IMR-90 (cell line): ENCODE data around the gene STAM. TPM values are rescaled to one million over a fixed set of nuclear protein-coding genes. Genes with fewer than 3 reads are reported as not detected.
A peak's percentile ranks its signal among the peaks of the same experiment; 100 is the strongest.

ENCODE experiments used
- ATAC-seq: fragments of 200-7000 bp; cut with Tn5 transposase; 2 replicates; pipeline ENCODE4 v1.9.1; 2020; ENCODE audit warnings: low read depth, mild to moderate bottlenecking, moderate library complexity
- BruUV-seq: library from RNA; stranded (reverse); fragments of 400-500 nt; replicated peaks from 2 replicates; lab custom pipeline; 2021; lab: Mats Ljungman, UMichigan
- CTCF ChIA-PET: fragments of 300-600 bp; formaldehyde crosslinking; extraction: SDS; loops from one replicate; lab custom pipeline; 2021; ENCODE audit warnings: antibody characterized with exemption; lab: Yijun Ruan, JAX
- POLR2A ChIA-PET: fragments of 300-600 bp; sonication (Branson Sonifier 250); formaldehyde crosslinking; loops from one replicate; lab custom pipeline; 2022; ENCODE audit warnings: antibody characterized with exemption; ENCODE audit not compliant: unreplicated experiment; lab: Charles Lee
- DNase-seq: peaks from one replicate; pipeline ENCODE4 v3.0.0; 2013
- H2AFZ ChIP-seq: replicated peaks from 2 replicates; pipeline ENCODE3; 2013; ENCODE audit warnings: low read length, mild to moderate bottlenecking; ENCODE audit not compliant: poor library complexity
- H2AK5ac ChIP-seq: 2 replicates; pipeline ENCODE4 v1.6.1; 2013; ENCODE audit warnings: low read depth, low read length, inconsistent platforms
- H2AK9ac ChIP-seq: replicated peaks from 2 replicates; pipeline ENCODE3; 2013; ENCODE audit warnings: mild to moderate bottlenecking, low read depth, low read length, moderate library complexity; ENCODE audit not compliant: poor library complexity
- H2BK120ac ChIP-seq: 2 replicates; pipeline ENCODE4 v1.6.1; 2013; ENCODE audit warnings: low read depth, low read length, inconsistent platforms
- H2BK15ac ChIP-seq: 3 replicates; pipeline ENCODE4 v1.6.1; 2013; ENCODE audit warnings: low read depth, low read length, inconsistent platforms
- H2BK20ac ChIP-seq: 2 replicates; pipeline ENCODE4 v1.6.1; 2013; ENCODE audit warnings: low read depth, mild to moderate bottlenecking, inconsistent platforms, low read length, moderate library complexity
- H2BK5ac ChIP-seq: 2 replicates; pipeline ENCODE4 v1.6.1; 2013; ENCODE audit warnings: mild to moderate bottlenecking, low read depth, low read length, inconsistent platforms; ENCODE audit not compliant: poor library complexity, severe bottlenecking
- H3K14ac ChIP-seq: replicated peaks from 2 replicates; pipeline ENCODE4 v1.6.1; 2013; ENCODE audit warnings: low read depth, low read length, inconsistent platforms
- H3K18ac ChIP-seq: 2 replicates; pipeline ENCODE4 v1.6.1; 2013; ENCODE audit warnings: low read depth, low read length, control low read depth
- H3K23ac ChIP-seq: 2 replicates; pipeline ENCODE4 v1.6.1; 2013; ENCODE audit warnings: low read depth, low read length, inconsistent platforms
- H3K27ac ChIP-seq: 2 replicates; pipeline ENCODE4 v1.5.1; 2013; ENCODE audit warnings: mild to moderate bottlenecking, control low read depth, low read length; ENCODE audit not compliant: insufficient read depth
- H3K27me3 ChIP-seq: 2 replicates; pipeline ENCODE4 v1.6.1; 2013; ENCODE audit warnings: low read length; ENCODE audit not compliant: control insufficient read depth, insufficient read depth
- H3K36me3 ChIP-seq: 2 replicates; pipeline ENCODE4 v1.6.1; 2013; ENCODE audit warnings: low read length, mixed read lengths; ENCODE audit not compliant: control insufficient read depth, insufficient read depth
- H3K4ac ChIP-seq: 2 replicates; pipeline ENCODE4 v1.6.1; 2013; ENCODE audit warnings: low read depth, low read length, inconsistent platforms
- H3K4me1 ChIP-seq: 2 replicates; pipeline ENCODE4 v1.6.1; 2013; ENCODE audit warnings: low read length, mixed read lengths; ENCODE audit not compliant: control insufficient read depth, insufficient read depth
- H3K4me2 ChIP-seq: 2 replicates; pipeline ENCODE4 v1.6.1; 2013; ENCODE audit warnings: low read depth, mild to moderate bottlenecking, control low read depth, low read length, moderate library complexity
- H3K4me3 ChIP-seq: 2 replicates; pipeline ENCODE4 v1.5.1; 2013; ENCODE audit warnings: low read depth, mild to moderate bottlenecking, control low read depth, low read length, moderate library complexity; ENCODE audit not compliant: insufficient read depth
- H3K56ac ChIP-seq: 2 replicates; pipeline ENCODE4 v1.6.1; 2013; ENCODE audit warnings: low read length, inconsistent platforms; ENCODE audit not compliant: insufficient read depth; ENCODE audit errors: extremely low read depth
- H3K79me1 ChIP-seq, 2 experiments: 2 replicates each; pipeline ENCODE4 v1.6.1; 2013; ENCODE audit warnings: low read length in 2 of 2, inconsistent platforms in 1 of 2, low read depth in 1 of 2
- H3K9ac ChIP-seq: 2 replicates; pipeline ENCODE4 v1.6.1; 2013; ENCODE audit warnings: low read depth, low read length, control low read depth
- H3K9me1 ChIP-seq: 2 replicates; pipeline ENCODE4 v1.6.1; 2013; ENCODE audit warnings: low read length, inconsistent platforms; ENCODE audit not compliant: insufficient read depth
- H3K9me3 ChIP-seq: 2 replicates; pipeline ENCODE4 v1.6.1; 2013; ENCODE audit warnings: low read length; ENCODE audit not compliant: control insufficient read depth, insufficient read depth
- H4K20me1 ChIP-seq: 2 replicates; pipeline ENCODE4 v1.6.1; 2013; ENCODE audit warnings: low read length, inconsistent platforms; ENCODE audit not compliant: insufficient read depth
- H4K5ac ChIP-seq: 2 replicates; pipeline ENCODE4 v1.6.1; 2013; ENCODE audit warnings: mild to moderate bottlenecking, low read depth, low read length, control low read depth
- H4K8ac ChIP-seq, 2 experiments: 2 replicates each; pipeline ENCODE4 v1.6.1; 2013; ENCODE audit warnings: low read depth in 2 of 2, low read length in 2 of 2, control low read depth in 1 of 2, inconsistent platforms in 1 of 2
- H4K91ac ChIP-seq: 2 replicates; pipeline ENCODE4 v1.6.1; 2013; ENCODE audit warnings: low read depth, low read length, inconsistent platforms; ENCODE audit not compliant: insufficient read depth
- BHLHE40 ChIP-seq: fragments of 150-350 bp; IDR thresholded peaks from 2 replicates; pipeline ENCODE4 v1.6.1; 2016; ENCODE audit warnings: mild to moderate bottlenecking, low read depth, low read length
- CEBPB ChIP-seq: IDR thresholded peaks from 2 replicates; pipeline ENCODE4 v1.6.1; 2012; ENCODE audit warnings: low read depth, low read length, improper control_type of control experiment
- CHD1 ChIP-seq: IDR thresholded peaks from 2 replicates; pipeline ENCODE4 v1.6.1; 2012; ENCODE audit warnings: low read depth, low read length, improper control_type of control experiment
- CTCF ChIP-seq: conservative IDR thresholded peaks from 2 replicates; pipeline ENCODE4 v1.5.1; 2012; ENCODE audit warnings: mild to moderate bottlenecking, low read depth, low read length, improper control_type of control experiment
- ELK1 ChIP-seq: fragments of 150-350 bp; IDR thresholded peaks from 2 replicates; pipeline ENCODE4 v1.6.1; 2016; ENCODE audit warnings: low read depth, mild to moderate bottlenecking, low read length, moderate library complexity, borderline replicate concordance
- FOS ChIP-seq: fragments of 150-350 bp; IDR thresholded peaks from 2 replicates; pipeline ENCODE4 v1.6.1; 2016; ENCODE audit warnings: low read depth, low read length
- MAFK ChIP-seq: IDR thresholded peaks from 2 replicates; pipeline ENCODE4 v1.6.1; 2012; ENCODE audit warnings: low read depth, low read length, improper control_type of control experiment
- MAZ ChIP-seq: IDR thresholded peaks from 2 replicates; pipeline ENCODE4 v1.6.1; 2012; ENCODE audit warnings: low read depth, mild to moderate bottlenecking, low read length, improper control_type of control experiment, moderate library complexity, borderline replicate concordance
- MXI1 ChIP-seq: IDR thresholded peaks from 2 replicates; pipeline ENCODE4 v1.6.1; 2012; ENCODE audit warnings: low read depth, mild to moderate bottlenecking, low read length, moderate library complexity, borderline replicate concordance
- NFE2L2 ChIP-seq: fragments of 150-350 bp; IDR thresholded peaks from 2 replicates; pipeline ENCODE4 v1.6.1; 2016; ENCODE audit warnings: low read depth, mild to moderate bottlenecking, low read length
- POLR2A ChIP-seq: IDR thresholded peaks from 2 replicates; pipeline ENCODE4 v1.6.1; 2012; ENCODE audit warnings: mild to moderate bottlenecking, low read depth, low read length
- RAD21 ChIP-seq: IDR thresholded peaks from 2 replicates; pipeline ENCODE4 v1.6.1; 2012; ENCODE audit warnings: low read length, improper control_type of control experiment
- RCOR1 ChIP-seq: IDR thresholded peaks from 2 replicates; pipeline ENCODE4 v1.6.1; 2012; ENCODE audit warnings: mild to moderate bottlenecking, low read length, improper control_type of control experiment; ENCODE audit not compliant: insufficient replicate concordance
- RFX5 ChIP-seq: IDR thresholded peaks from 2 replicates; pipeline ENCODE4 v1.8.0; 2012; ENCODE audit warnings: low read depth, mild to moderate bottlenecking, low read length, moderate library complexity
- SMC3 ChIP-seq: fragments of 150-350 bp; IDR thresholded peaks from 2 replicates; pipeline ENCODE4 v1.6.1; 2016; ENCODE audit warnings: low read depth, mild to moderate bottlenecking, antibody characterized with exemption, low read length, moderate library complexity
- USF2 ChIP-seq: fragments of 150-350 bp; IDR thresholded peaks from 2 replicates; pipeline ENCODE4 v1.6.1; 2017; ENCODE audit warnings: mild to moderate bottlenecking, antibody characterized with exemption, low read length, low read depth
- WGBS, 2 experiments: methylation state at CpG; one replicate each; pipeline versions ENCODE4 v1.1.5 to v1.1.7; 2013; ENCODE audit warnings: missing lambda C conversion rate in 2 of 2; ENCODE audit not compliant: insufficient read length in 1 of 2; ENCODE audit errors: extremely low coverage in 2 of 2; 5-methylcytosine and 5-hydroxymethylcytosine counted together
- dilution Hi-C: fragments of 300-500 bp; cut with HindIII; formaldehyde crosslinking; loops from one replicate; pipeline ENCODE4 v1.14.3; 2018; ENCODE audit warnings: low sequenced_read_pairs; ENCODE audit not compliant: unreplicated experiment
- in situ Hi-C: fragments of 300-500 bp; cut with MboI; formaldehyde crosslinking; loops from 3 replicates; pipeline ENCODE4 v1.14.3; 2019; ENCODE audit warnings: low sequenced_read_pairs, inconsistent platforms, mixed read lengths
- intact Hi-C: fragments of 100-400 bp; cut with micrococcal nuclease; formaldehyde crosslinking; loops from 2 replicates; pipeline ENCODE4 v1.10.0; 2022
- polyA plus RNA-seq, 3 experiments: library from polyadenylated mRNA; depleted of rRNA; stranded (reverse); fragments of >200 nt; gene quantifications; 2 replicates each; pipeline ENCODE4 v1.2.3, GENCODE V29; 2012; ENCODE audit warnings: low replicate concordance in 1 of 3
- total RNA-seq: library from RNA; depleted of rRNA; stranded (reverse); fragments of >200 nt; gene quantifications from 2 replicates; pipeline ENCODE4 v1.2.3, GENCODE V29; 2012

STAM gene
- total and polyA plus RNA-seq, 2 of the 4 experiments (the other 2 are of a cell fraction) = 22.9 to 23.3 TPM

GRCh38 chr10:17758200-17758599, 114.2 kb downstream of the STAM start:
- no peaks in the 10 kb centered on the region for H3K36me3 ChIP-seq
- 80% methylated on average over 1 of the region's 2 CpGs; no CpG with 5 or more reads in 1 of the 2 experiments for WGBS, 2 experiments
- no peak overlapping the region for H3K9ac ChIP-seq
- DNase-seq (no peak), ATAC-seq (0 out of 2 replicates have a peak, but pooled peaks have one; percentile 21)
- H4K8ac ChIP-seq = no peak overlapping the region
- H3K14ac ChIP-seq = 0 out of 2 replicates have a peak overlapping the region, but pooled peaks have one; percentile 15
- H2BK20ac ChIP-seq = no peak overlapping the region
- H3K4me2 ChIP-seq = no peak overlapping the region
- H4K20me1 ChIP-seq = no peaks in the 10 kb centered on the region
- no peak overlapping the region for H2BK15ac ChIP-seq
- no peak overlapping the region; the same call in 1 of the 2 replicates for H3K18ac ChIP-seq
- no peak overlapping the region for H2BK120ac ChIP-seq
- in situ Hi-C loops (no loop called here), intact Hi-C loops (no loop called here), dilution Hi-C loops (no loop called here)
- ChIA-PET POLR2A (no interaction called here), CTCF (no interaction called here)
- no peaks in the 10 kb centered on the region for H3K9me1 ChIP-seq
- no peak overlapping the region for H3K27ac ChIP-seq
- no peak overlapping the region for H3K56ac ChIP-seq
- H3K4me1 ChIP-seq = no peaks in the 10 kb centered on the region
- no peak overlapping the region for H2AFZ ChIP-seq
- H2AK5ac ChIP-seq = no peak overlapping the region
- no peaks in the 10 kb centered on the region for H3K79me1 ChIP-seq
- no peaks in the 10 kb centered on the region for H3K9me3 ChIP-seq
- no peaks in the 10 kb centered on the region; the same call in 1 of the 2 replicates for H3K27me3 ChIP-seq
- H3K23ac ChIP-seq = no peak overlapping the region
- no TSS peak for BruUV-seq
- H3K4me3 ChIP-seq = no peak overlapping the region
- no peak overlapping the region for H4K5ac ChIP-seq
- no peak for TF ChIP-seq ELK1
- TF ChIP-seq NFE2L2 = no peak
- TF ChIP-seq MXI1 = no peak
- TF ChIP-seq FOS = no peak
- no peak for TF ChIP-seq USF2
- TF ChIP-seq MAZ = no peak
- TF ChIP-seq MAFK = no peak
- TF ChIP-seq RAD21 = no peak
- no peak for TF ChIP-seq CHD1
- TF ChIP-seq RFX5 = no peak
- no peak for TF ChIP-seq CEBPB
- TF ChIP-seq POLR2A = no peak
- TF ChIP-seq BHLHE40 = no peak
- no peak for TF ChIP-seq CTCF
- no peak for TF ChIP-seq RCOR1
- TF ChIP-seq SMC3 = no peak
- no peak overlapping the region for H4K91ac ChIP-seq
- no peak overlapping the region for H2BK5ac ChIP-seq
- H3K4ac ChIP-seq = no peak overlapping the region
- no peak overlapping the region for H2AK9ac ChIP-seq
